ENCODE data around the gene LEP.
"Not testable (repeated sequence)": the region's sequence is repeated elsewhere in the genome, so short reads cannot be mapped to it uniquely, and the experiment has no call there.

LEP gene

DNA sequence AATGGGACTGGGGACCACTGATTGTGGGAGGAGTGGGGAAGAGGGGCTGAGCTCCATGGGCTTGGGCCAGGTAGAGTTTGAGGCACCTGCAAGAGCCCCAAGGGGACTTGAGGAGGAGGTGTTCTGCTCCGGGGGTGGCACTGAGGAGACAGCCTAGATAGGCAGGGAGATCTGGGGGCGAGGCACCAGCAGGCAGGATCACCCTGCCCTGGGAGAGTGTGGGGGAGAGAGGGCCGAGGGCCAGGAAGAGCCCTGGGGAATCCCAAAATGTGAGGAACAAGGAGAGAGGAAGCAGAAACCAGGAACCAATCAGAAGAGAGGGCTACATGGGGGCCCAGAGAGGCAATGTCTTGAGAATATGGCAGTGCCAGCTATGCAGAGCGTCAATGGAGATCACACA lies 34.6 kb downstream of the LEP start:
- no peak for DNase-seq

DNA sequence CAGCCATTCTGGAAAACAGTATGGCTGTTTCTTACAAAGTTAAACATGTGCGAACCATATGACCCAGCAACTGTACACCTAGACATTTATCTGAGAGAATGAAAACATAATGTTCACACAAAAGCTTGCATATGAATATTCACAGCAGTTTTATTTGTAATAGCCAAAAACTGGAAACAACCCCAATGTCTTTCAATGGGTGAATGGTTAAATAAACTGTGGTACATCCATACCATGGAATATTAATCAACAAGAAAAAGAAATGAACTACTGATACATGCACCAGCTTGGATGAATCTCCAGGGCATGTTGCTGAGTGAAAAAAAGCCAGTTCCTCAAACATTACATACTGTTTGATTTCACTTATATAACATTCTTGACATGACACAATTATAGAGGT lies 37.3 kb downstream of the LEP start:
- DNase-seq, result no peak

DNA sequence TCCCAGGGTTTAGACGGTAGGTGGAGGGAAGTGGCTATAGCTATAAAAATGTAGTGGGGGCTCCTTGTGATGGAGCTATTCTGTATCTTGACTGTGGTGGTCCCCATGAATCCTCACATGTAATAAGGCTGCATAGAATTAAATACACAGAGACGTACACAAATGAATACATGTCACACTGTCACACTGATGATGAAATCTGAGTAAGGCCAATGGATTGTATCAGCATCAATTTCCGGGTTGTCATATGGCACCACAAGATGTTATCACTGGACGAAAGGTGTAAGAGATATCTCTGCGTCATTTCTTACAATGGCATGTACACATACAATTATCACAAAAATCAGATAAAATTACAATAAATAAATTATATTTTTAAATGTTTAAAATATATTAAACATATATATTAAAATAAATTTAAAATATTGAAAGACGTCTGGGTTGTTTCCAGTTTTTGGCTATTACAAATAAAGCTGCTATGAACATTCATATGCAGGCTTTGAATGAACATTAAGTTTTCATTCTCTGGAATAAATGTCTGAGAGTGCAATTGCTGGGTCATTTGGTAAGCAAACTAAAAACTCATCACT lies 38.1 kb downstream of the LEP start:
- DNase-seq, result no peak

DNA sequence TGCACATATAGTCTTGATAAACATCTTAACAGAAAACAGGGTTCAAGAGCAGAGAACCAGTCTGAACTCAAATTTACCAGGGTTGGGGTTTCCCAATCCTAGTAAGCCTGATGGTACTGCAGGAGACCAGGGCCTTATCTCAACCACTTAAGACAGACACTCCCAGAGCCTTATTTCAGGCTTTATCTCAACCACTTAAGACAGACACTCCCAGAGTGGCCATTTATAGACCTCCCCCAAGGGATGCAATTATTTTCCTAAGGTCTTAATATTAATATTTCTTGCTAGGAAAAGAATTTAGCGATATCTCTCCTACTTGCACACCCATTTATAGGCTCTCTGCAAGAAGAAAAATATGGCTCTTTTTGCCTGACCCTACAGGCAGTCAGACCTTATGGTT lies 39.4 kb downstream of the LEP start:
- not testable (repeated sequence) for DNase-seq

- no peak for DNase-seq
Observed at GRCh38 chr7:128281605-128282380, 40.7 kb downstream of the LEP start.

- no peak for DNase-seq
Observed at GRCh38 chr7:128284102-128284501, 43.0 kb downstream of the LEP start.

GRCh38 chr7:128287556-128287955 lies 46.5 kb downstream of the LEP start:
- no peak for DNase-seq

DNA sequence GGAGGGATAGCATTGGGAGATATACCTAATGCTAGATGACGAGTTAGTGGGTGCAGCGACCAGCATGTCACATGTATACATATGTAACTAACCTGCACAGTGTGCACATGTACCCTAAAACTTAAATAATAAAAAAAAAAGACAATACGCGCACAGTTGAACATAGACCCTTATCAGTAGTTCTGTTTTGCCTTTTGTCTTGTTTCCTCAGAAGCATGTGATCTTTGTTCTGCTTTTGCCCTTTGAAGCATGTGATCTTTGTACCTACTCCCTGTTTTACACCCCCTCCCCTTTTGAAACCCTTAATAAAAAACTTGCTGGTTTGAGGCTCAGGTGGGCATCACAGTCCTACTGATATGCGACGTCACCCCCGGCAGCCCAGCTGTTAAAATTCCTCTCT lies 56.9 kb downstream of the LEP start:
- DNase-seq, result not testable (repeated sequence)

GRCh38 chr7:128299109-128299607 lies 58.1 kb downstream of the LEP start:
- DNase-seq, result no peak

- DNase-seq, result no peak
Observed at GRCh38 chr7:128302139-128302538, 61.1 kb downstream of the LEP start.

GRCh38 chr7:128303133-128303532 lies 62.1 kb downstream of the LEP start:
- no peak for DNase-seq

DNA sequence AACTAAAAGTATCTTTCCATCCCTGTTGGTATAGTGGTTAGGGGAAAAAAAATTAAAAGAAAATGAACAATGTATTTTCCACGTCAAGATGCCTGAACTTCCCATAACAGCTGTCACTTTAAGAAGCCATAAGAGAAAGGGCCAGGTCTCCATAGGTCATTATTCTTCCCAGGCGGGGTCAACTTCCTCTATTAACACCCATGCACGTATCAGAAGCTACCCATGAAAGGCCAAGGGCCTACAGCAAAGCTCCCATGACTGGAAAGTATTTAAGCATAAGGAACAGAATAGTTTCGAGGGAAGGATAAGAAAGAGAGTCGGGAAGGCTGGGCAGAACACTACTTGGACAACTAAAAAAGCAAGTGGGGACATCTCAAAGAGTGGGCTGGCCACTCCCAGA lies 62.6 kb downstream of the LEP start:
- no peak for DNase-seq

- DNase-seq, result no peak
Observed at GRCh38 chr7:128304212-128304611, 63.1 kb downstream of the LEP start.

GRCh38 chr7:128307061-128307460 lies 66.0 kb downstream of the LEP start:
- DNase-seq, result no peak

All from T-helper 1 cell (primary cell).